HG03064 (cell line): ENCODE data around the gene DDN.

Source experiments
- ATAC-seq: cut with Tn5 transposase; IDR thresholded peaks from one replicate; pipeline ENCODE4 v1.9.1; 2021; ENCODE audit warnings: low read depth; ENCODE audit not compliant: unreplicated experiment

DDN gene

GRCh38 chr12:49015196-49015595 lies 16.0 kb upstream of the DDN start:
- ATAC-seq: no peak

- ATAC-seq: no peak
Observed at GRCh38 chr12:49014547-49014946, 15.4 kb upstream of the DDN start.

DNA sequence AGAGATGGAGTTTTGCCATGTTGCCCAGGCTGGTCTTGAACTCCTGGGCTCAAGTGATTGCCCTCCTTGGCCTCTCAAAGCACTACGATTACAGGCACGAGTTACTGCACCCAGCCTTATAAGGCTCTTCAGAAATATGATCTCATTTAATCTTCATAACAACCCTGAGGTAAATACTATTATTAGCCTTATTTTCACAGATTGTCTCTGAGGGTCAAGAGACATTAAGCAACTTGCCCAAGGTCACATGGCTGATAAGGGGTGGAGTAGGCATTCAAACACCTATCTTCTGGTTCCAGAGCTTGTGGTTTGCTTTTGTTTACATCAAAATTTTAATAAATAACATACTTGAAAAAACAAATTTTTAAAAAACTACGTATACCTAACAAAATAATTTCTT lies 14.3 kb upstream of the DDN start:
- no peak for ATAC-seq

DNA sequence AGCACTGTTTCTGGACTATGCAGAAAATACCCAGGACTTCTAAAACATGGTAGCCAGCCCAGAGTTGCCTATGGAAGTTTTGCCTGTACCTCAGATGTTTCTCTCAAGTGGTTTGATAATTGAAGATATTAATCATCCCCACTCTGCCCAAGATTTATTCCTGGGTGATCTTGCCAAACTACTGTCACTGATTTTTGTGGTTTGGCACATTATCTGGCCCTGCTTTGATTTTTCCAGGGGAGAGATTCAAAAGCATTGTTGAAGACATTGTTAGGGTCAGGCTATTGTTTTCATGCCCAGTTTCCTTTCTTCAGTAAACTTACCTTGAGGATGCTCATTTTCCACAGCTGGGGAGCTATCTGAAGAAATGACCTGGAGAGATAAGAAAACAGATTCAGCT lies 13.6 kb upstream of the DDN start:
- no peak for ATAC-seq

DNA sequence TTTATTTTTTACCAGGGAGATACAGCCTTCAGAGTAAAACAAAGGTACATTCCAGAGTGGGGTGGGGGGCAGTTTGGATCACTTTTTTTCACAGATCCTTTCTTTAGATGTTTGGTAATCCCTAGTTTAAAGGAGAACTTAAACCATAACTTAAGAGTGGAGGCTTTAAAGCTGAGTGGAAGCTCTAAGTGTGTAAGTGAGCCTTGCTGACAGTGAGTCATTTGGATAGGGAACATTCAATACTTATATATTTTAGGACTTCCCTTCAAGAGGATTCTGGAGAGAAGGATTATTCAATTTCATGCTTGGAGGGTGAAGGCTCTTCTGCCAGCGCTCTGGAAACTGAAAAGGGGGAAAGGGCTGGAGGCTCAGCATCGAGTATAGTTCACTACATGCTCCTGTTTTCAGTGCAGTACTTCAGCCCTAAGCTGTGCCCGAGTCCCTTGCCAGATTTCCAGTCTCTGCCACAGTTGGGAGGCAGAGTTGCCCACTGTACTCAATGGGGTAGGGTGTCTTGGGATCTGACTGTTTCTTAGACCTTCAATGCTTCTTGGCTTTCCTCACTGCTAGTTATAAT lies 11.0 kb upstream of the DDN start:
- ATAC-seq: no peak

DNA sequence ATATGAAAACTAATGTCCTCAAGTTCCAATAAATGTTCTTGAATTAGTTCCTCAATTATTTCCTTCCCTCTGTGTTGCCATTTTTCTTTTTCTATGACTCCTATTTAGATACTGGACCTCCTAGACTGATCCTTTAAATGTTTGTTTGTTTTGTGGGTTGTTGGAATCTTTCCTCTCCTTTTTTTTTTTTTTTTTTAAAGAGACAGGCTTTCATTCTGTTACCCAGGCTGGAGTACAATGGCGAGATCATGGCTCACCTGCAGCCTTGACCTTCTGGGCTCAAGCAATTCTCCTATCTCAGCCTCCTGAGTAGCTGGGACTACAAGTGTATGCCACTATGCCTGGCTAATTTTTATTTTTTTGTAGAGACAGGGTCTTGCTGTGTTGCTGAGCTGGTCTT lies 9.8 kb upstream of the DDN start:
- ATAC-seq: no peak

- ATAC-seq: no peak
Observed at GRCh38 chr12:49000346-49000745, 1.2 kb upstream of the DDN start.

DNA sequence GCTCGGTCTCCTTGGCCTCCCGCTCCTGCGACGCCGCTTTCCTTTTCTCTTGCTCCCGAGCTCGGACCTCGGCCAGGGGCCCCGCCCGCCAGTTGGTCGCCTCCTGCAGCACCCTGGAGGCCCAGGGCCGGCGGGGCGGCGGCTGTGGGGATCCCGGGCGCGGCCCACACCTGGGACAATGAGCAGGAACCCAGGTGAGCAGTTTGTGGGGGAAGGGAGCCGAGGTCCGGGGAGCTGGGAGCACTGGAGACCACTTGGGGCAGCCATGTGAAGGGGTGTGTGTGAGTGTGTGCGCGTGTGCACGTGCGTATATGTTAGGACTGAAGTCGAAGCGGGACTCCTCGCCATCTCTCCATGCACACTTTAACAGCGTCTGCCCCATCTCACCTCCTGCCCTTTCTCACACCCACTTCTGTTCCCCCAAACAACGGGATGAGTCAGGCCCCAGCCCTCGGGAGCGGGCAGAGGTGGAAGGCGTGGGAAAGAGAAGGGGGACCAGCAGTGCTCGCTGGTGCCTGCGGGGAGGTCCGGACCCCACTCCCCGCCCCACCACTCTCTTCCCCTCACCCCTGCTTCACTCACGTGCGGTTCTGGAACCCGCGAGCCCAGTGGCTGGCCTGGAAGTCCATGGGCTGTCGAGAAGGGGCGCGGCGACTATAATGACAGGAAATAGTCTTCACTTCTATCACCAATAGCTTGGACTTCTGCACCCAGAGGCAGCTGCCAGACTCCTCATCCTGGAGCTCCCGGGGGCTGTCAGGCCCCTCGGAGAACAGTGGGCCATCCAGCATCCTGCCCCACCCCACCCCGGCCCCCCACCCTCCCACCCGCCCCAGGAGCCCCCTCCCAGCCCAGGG lies 450 bp downstream of the DDN start:
- no peak for ATAC-seq

DNA sequence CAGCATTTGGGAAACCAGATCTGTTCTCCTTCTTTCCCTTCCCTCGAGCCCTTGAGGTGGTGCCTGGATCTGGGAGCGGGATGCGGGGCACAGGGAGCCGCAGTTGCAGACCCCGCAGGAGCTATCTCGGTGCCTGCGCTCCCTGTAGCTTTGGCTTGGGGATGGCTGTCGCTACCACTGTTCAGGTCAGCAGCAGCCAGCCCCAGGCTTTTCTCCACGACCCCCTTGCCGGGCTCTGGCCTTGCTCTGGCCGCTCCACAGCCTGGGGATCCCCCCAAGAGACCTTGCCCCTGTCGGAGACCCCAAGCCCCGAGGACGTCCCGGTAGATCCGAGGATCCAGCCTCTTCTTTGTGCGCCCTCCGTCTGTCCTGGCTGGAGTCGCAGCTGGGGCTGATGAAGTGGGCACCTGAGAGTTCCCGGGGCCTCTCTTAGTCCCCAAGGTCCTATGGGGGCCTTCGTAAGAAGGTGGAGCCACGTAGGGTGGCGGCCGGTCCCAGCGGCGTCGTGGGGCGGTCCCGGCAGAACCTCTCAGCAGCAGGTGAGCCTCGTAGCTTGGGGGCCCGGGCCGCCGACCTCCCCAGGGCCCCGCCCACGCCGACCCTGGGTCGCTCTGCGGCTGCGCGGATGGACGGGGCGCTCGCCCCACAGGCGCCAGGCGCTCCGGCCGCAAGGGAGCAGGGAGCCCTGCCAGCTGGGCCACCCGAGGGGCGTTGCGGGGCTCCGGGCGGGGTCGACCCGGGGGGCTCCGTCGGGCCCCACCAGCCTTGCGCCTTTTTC lies 1.3 kb downstream of the DDN start:
- no peak for ATAC-seq

DNA sequence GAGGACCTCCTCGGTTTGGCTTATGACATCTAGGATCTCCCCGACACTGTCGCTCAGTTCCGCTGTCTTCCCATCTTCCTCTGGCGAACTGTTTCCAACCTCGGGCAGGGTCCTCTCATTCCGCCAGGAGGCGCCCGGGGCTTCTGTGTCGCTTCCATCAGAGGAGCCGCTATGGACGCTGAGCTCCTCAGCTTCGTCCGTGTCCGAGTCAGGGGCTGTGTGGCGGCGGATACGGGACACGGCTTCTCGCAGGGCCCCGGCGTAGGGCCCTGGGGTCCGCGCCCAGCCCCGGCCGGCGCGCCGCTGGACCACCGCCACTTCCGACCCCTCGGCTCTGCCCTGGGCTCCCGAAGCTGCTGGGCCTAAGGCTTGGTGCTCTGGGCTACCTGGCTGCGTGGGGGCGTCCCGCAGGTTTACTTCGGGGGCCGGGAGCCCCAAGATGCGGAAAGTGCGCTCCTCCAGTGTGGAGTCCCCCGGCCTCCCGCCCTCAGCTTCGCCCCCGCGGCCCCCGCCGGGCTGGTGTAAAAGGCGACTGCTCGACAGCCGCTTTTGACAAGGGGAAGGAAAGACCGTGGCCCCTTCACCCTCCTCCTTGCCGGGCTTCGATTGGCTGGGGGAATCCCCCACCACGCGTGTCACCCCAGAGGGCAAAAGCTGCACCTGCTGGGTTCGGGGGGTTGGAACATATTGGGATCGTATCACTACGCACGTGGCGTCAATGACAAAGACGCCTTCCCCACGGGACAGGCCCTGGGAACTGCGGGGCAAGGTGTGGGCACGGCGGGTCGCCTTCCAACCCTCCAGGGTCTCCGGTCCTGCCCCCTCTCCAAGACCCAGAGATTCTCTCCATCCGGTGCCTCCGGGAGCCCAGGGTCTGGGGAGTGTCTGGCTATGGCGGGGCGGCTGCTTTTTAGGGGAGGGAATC lies 2.1 kb downstream of the DDN start:
- ATAC-seq: no peak

- no peak for ATAC-seq
Observed at GRCh38 chr12:48995086-48995879, 3.9 kb downstream of the DDN start.

DNA sequence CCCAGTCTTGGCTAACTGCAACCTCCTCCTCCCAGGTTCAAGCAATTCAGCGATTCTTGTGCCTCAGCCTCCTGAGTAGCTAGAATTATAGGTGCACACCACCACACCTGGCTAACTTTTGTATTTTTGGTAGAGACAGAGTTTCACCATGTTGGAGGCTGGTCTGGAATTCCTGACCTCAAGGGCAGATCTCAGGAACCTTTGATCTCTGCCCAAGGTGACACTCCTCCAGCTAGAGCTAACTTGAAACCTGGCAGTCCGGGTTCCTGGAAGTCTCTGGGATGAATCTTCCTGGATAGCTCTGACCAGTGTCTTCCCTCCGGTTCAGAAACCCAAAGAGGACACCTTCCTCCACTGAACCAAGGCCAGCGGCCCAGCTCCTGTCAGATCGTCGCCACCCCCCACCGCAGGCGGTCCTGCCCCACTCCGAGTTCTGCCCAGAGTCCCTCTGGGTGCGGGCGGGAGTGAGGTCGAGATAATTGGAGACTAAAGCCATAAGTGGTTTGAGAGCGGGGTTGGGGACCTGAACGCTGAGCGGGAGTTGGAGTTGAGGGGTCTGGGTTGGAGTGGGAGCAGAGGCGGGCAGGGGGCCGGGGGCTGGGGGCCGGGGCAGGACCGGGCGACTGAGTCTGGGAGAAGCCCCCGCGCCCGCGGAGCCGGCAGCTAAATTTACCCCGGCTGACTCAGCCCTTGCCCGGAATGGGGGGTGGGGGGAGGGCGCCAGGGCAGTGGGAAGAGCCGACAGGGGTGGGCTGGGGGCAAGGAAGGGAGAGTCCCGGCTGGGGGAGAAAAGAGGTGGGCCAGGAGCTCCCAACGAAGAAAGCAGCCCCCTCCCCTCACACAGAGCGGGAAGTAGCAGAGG lies 4.7 kb downstream of the DDN start:
- no peak for ATAC-seq

DNA sequence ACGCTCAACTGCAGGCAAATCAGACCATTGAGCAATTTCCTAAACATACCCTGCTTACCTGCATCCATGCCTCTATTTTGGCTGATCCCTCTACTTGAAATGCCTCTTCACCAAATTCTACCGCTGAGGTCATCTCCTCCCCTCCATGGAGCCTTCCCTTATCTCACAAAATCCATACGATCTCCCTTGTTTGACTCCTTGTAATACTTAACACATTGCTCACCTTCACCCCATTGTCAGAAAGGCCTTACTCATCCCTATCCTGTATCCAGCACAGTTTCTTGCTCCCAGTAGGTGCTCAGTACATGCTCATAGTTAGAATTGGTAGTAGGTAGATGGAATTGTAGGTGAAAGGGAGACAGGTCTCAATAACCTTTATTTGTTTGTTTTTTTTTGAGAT lies 5.4 kb downstream of the DDN start:
- no peak for ATAC-seq

GRCh38 chr12:48991247-48992050 lies 7.7 kb downstream of the DDN start:
- ATAC-seq: no peak

- no peak for ATAC-seq
Observed at GRCh38 chr12:48990552-48990951, 8.6 kb downstream of the DDN start.

DNA sequence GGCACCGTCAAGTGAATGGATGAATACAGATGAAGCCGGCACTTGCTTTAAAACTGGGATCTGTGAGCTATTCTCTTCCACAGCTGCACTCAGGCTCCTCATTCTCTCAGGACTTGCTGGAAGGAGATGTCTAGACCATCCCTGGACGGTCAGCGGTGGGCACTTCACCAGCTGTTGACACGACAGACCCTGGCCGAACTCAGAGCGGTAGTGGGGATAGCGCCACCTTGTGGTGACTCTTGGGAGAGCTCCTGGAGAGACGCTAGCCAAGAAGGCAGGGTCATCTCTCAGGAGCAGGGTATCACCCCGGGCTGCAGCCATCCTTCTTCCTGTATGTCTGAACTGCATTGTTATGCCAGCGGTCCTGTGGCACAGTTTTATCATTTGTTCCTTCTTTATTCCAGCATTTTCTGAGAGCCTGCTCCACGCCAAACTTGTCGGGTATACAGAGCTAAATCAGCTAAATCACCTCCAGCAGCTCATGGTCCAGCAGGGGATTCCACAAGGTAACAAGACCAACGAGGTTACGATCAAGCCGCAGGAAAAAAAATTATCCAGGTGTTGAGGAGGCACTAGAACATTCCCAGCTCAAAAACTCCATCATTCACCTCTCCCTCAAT lies 11.0 kb downstream of the DDN start:
- no peak for ATAC-seq

DNA sequence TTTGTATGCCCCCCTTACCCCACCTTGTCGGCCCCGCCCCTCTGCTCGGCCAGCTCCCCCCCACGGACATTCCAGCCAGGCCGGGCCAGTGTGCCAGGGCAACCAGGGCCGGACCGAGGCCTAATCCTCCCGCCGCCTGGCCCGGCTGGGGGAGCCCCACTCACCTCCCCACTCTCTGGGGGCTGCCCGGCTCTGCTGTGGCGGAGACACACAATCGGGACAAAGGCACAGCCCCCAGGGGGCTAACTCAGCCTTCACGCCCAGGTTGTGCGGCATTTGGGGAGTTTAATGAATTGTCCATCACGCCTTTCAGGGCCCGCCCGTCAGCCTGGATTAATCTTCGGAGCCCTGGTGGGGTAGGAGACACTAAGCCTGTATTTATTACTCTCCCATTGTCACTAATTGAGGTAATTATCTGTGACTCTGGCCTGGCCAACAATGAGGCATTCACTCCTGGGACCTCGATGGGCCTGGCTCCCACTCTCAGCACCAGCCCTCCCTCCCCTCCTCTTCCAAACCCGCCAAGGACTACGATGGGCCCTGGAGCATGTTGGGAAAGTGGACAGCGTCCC lies 12.4 kb downstream of the DDN start:
- no peak for ATAC-seq
